ENCODE measurements around the gene ATP2C2.

- TF ChIP-seq, protein P1, sequence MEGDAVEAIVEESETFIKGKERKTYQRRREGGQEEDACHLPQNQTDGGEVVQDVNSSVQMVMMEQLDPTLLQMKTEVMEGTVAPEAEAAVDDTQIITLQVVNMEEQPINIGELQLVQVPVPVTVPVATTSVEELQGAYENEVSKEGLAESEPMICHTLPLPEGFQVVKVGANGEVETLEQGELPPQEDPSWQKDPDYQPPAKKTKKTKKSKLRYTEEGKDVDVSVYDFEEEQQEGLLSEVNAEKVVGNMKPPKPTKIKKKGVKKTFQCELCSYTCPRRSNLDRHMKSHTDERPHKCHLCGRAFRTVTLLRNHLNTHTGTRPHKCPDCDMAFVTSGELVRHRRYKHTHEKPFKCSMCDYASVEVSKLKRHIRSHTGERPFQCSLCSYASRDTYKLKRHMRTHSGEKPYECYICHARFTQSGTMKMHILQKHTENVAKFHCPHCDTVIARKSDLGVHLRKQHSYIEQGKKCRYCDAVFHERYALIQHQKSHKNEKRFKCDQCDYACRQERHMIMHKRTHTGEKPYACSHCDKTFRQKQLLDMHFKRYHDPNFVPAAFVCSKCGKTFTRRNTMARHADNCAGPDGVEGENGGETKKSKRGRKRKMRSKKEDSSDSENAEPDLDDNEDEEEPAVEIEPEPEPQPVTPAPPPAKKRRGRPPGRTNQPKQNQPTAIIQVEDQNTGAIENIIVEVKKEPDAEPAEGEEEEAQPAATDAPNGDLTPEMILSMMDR (IDR thresholded peaks at IDR 0.05; ENCODE audit: low read length): no peak
- no peak for TF ChIP-seq EZH2 (IDR thresholded peaks at IDR 0.05; ENCODE audit: borderline replicate concordance, low read length)
Measured at GRCh38 chr16:84502075-84502474, 133.7 kb downstream of the ATP2C2 start.

Measured in OCI-LY1 (cell line).